ENCODE data around the gene ERN1. TPM values are rescaled to one million over a fixed set of nuclear protein-coding genes. Genes with fewer than 3 reads are reported as not detected.

ERN1 gene
- total RNA-seq, 2 donors from 2014 or later = 9.0 to 13.7 TPM

- Histone ChIP-seq H3K4me1 (ENCODE audit: control insufficient read depth, insufficient read depth, low read length) (no peaks in the 10 kb centered on the region), H3K9ac (ENCODE audit: extremely low read depth, low read length, poor library complexity, severe bottlenecking) (no peak overlapping the region), H3K4me3 (ENCODE audit: low read length) (no peak overlapping the region), H3K27me3 (ENCODE audit: control insufficient read depth, insufficient read depth, low read length, poor library complexity, severe bottlenecking) (no peaks in the 10 kb centered on the region), H3K27ac (ENCODE audit: low read depth, low read length) (no peak overlapping the region), H3K36me3 (ENCODE audit: control insufficient read depth, insufficient read depth, low read length) (peaks cover 11% of the 10 kb centered on the region), H3K9me3 (ENCODE audit: control insufficient read depth, low read length) (no peaks in the 10 kb centered on the region)
- peaks cover 25% of the 10 kb centered on the region for H3K36me3 Mint-ChIP-seq (ENCODE audit: low read depth)
- no peak for TF ChIP-seq CTCF (conservative IDR thresholded peaks at IDR 0.05)
- H3K4me1 Mint-ChIP-seq = peaks cover 11% of the 10 kb centered on the region
- H3K4me3 Mint-ChIP-seq = no peak overlapping the region
- H3K27me3 Mint-ChIP-seq (ENCODE audit: insufficient read depth) = no peaks in the 10 kb centered on the region
- no peaks in the 10 kb centered on the region for H3K9me3 Mint-ChIP-seq
- DNase-seq = no peak
- 93 to 94% methylated on average over 5 of the region's 5 CpGs for WGBS, 2 experiments (ENCODE audit: insufficient coverage in 1 of 2, insufficient read length in 1 of 2)
- H3K27ac Mint-ChIP-seq = no peak overlapping the region
Measured at GRCh38 chr17:64061178-64061898, 68.6 kb downstream of the ERN1 start.

- Histone ChIP-seq H3K27me3 (ENCODE audit: control insufficient read depth, insufficient read depth, low read length, poor library complexity, severe bottlenecking) (no peaks in the 10 kb centered on the region), H3K4me3 (ENCODE audit: low read length) (no peak overlapping the region), H3K4me1 (ENCODE audit: control insufficient read depth, insufficient read depth, low read length) (no peaks in the 10 kb centered on the region), H3K9ac (ENCODE audit: extremely low read depth, low read length, poor library complexity, severe bottlenecking) (no peak overlapping the region), H3K36me3 (ENCODE audit: control insufficient read depth, insufficient read depth, low read length) (peaks cover 16% of the 10 kb centered on the region), H3K9me3 (ENCODE audit: control insufficient read depth, low read length) (no peaks in the 10 kb centered on the region), H3K27ac (ENCODE audit: low read depth, low read length) (no peak overlapping the region)
- Mint-ChIP-seq H3K36me3 (ENCODE audit: low read depth) (peaks cover 25% of the 10 kb centered on the region), H3K4me3 (no peak overlapping the region), H3K4me1 (peaks cover 17% of the 10 kb centered on the region), H3K27me3 (ENCODE audit: insufficient read depth) (no peaks in the 10 kb centered on the region), H3K27ac (no peak overlapping the region), H3K9me3 (no peaks in the 10 kb centered on the region)
- DNase-seq = no peak
- no peak for TF ChIP-seq CTCF (conservative IDR thresholded peaks at IDR 0.05)
- 60 to 88% methylated on average over 1 to 5 of the region's 5 CpGs for WGBS, 2 experiments (ENCODE audit: insufficient coverage in 1 of 2, insufficient read length in 1 of 2)
Measured at GRCh38 chr17:64060331-64060730, 69.6 kb downstream of the ERN1 start.

GRCh38 chr17:64059756-64060155, 70.2 kb downstream of the ERN1 start:
- no peaks in the 10 kb centered on the region for H3K9me3 Mint-ChIP-seq
- peaks cover 28% of the 10 kb centered on the region for H3K36me3 Mint-ChIP-seq (ENCODE audit: low read depth)
- no peak for DNase-seq
- H3K27ac ChIP-seq (ENCODE audit: low read depth, low read length) = no peak overlapping the region
- H3K27ac Mint-ChIP-seq = no peak overlapping the region
- no peaks in the 10 kb centered on the region for H3K27me3 Mint-ChIP-seq (ENCODE audit: insufficient read depth)
- no peaks in the 10 kb centered on the region for H3K9me3 ChIP-seq (ENCODE audit: control insufficient read depth, low read length)
- H3K27me3 ChIP-seq (ENCODE audit: control insufficient read depth, insufficient read depth, low read length, poor library complexity, severe bottlenecking) = no peaks in the 10 kb centered on the region
- TF ChIP-seq CTCF (conservative IDR thresholded peaks at IDR 0.05) = no peak
- H3K4me1 ChIP-seq (ENCODE audit: control insufficient read depth, insufficient read depth, low read length) = no peaks in the 10 kb centered on the region
- H3K36me3 ChIP-seq (ENCODE audit: control insufficient read depth, insufficient read depth, low read length) = peaks cover 17% of the 10 kb centered on the region
- peaks cover 17% of the 10 kb centered on the region for H3K4me1 Mint-ChIP-seq
- WGBS, 2 experiments (ENCODE audit: insufficient coverage in 1 of 2, insufficient read length in 1 of 2) = 90 to 100% methylated on average over 2 of the region's 2 CpGs
- no peak overlapping the region for H3K4me3 ChIP-seq (ENCODE audit: low read length)
- no peak overlapping the region for H3K9ac ChIP-seq (ENCODE audit: extremely low read depth, low read length, poor library complexity, severe bottlenecking)
- H3K4me3 Mint-ChIP-seq = no peak overlapping the region
